UCSD-AML1 (cell line): ENCODE results near the gene EFCC1.
"Not testable (repeated sequence)": the region's sequence is repeated elsewhere in the genome, so short reads cannot be mapped to it uniquely, and the experiment has no call there.

Experiments
- DNase-seq: peaks from one replicate; lab custom pipeline; 2025; ENCODE audit not compliant: unreplicated experiment; lab: John Stamatoyannopoulos, UW

The EFCC1 gene

GRCh38 chr3:129069313-129070085 lies 68.4 kb downstream of the EFCC1 start:
- peak; percentile 84 for DNase-seq

GRCh38 chr3:129070086-129070885 lies 69.2 kb downstream of the EFCC1 start:
- DNase-seq, result peak; percentile 84

GRCh38 chr3:129077222-129077621 lies 76.1 kb downstream of the EFCC1 start:
- DNase-seq, result no peak

GRCh38 chr3:129078510-129078909 lies 77.4 kb downstream of the EFCC1 start:
- no peak for DNase-seq

GRCh38 chr3:129081503-129081902 lies 80.4 kb downstream of the EFCC1 start:
- peak; percentile 61 for DNase-seq

GRCh38 chr3:129082026-129082425 lies 80.9 kb downstream of the EFCC1 start:
- DNase-seq, result no peak

GRCh38 chr3:129084501-129084900 lies 83.4 kb downstream of the EFCC1 start:
- no peak for DNase-seq

- no peak for DNase-seq
These were observed 84.1 kb downstream of the EFCC1 start for GRCh38 chr3:129085165-129085715.

- DNase-seq, result no peak
These were observed 84.7 kb downstream of the EFCC1 start for GRCh38 chr3:129085818-129086217.

GRCh38 chr3:129087138-129087702 lies 86.1 kb downstream of the EFCC1 start:
- DNase-seq, result no peak

- DNase-seq, result peak; percentile 68
These were observed 86.8 kb downstream of the EFCC1 start for GRCh38 chr3:129087904-129088303.

- DNase-seq, result not testable (repeated sequence)
These were observed 87.2 kb downstream of the EFCC1 start for GRCh38 chr3:129088312-129088711.
